Stimulated activated CD4-positive, alpha-beta T cell treated with anti-CD3 and anti-CD28 coated beads, Interleukin-4, amount 100 ng/mL, for 4 hours (primary cell): ENCODE results near the gene CDC45.
"Not testable (repeated sequence)": the region's sequence is repeated elsewhere in the genome, so short reads cannot be mapped to it uniquely, and the experiment has no call there.

Experiments
- DNase-seq, 2 experiments: peaks; one replicate each; pipeline ENCODE4 v3.0.0-alpha.2; 2020

Gene CDC45

DNA sequence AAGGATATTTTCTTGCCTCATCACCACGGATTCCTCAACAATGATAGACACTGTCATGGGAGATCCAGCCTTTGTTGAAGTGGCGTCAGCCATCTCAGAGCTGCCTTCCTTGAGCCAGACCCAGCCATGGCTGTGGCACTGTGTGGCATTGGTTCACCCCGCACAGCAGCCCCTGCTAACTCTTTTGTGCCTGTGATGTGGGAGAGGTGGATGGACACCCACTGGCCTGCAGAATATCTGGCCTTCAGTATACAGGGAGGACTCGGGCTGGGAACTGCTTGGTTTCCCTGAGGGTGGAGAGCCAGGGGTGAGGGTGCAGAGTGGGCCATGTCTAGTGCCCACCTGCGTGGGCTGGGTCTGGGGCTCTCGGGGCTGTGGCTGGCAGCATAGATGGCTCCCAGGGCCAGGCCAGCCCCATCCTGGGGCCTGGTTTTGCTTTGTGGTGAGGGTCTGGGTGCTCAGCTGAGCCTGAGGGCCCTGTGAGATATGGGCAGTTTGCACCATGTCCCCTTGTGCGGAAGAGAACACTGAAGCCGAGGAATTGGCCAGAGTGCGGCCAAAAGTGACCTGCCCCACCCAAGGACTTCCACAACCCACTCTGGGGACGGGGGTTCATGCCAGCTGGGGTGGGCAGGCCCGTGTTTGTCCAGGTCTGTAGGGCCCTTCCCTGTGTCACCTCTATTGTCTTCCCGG is 38.3 kb downstream of the CDC45 start:
- no peak for DNase-seq

DNA sequence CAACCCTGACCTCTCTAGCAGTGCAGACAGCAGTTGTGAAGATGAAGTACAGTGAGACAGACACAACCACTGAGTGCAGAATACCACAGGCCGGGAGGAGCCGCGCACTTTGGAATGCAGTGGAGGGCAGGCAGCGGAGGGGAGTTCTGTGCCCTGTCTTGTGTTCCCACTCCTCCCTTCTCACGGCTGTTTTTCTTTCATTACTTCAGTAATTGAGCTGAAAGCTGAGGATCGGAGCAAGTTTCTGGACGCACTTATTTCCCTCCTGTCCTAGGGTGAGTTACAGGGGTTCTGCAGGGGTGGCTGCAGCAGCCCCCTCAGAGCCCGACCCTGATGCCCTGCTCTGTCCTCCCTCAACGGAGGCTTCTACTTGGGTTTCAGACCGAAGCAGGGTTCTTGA is 38.9 kb downstream of the CDC45 start:
- DNase-seq = no peak

DNA sequence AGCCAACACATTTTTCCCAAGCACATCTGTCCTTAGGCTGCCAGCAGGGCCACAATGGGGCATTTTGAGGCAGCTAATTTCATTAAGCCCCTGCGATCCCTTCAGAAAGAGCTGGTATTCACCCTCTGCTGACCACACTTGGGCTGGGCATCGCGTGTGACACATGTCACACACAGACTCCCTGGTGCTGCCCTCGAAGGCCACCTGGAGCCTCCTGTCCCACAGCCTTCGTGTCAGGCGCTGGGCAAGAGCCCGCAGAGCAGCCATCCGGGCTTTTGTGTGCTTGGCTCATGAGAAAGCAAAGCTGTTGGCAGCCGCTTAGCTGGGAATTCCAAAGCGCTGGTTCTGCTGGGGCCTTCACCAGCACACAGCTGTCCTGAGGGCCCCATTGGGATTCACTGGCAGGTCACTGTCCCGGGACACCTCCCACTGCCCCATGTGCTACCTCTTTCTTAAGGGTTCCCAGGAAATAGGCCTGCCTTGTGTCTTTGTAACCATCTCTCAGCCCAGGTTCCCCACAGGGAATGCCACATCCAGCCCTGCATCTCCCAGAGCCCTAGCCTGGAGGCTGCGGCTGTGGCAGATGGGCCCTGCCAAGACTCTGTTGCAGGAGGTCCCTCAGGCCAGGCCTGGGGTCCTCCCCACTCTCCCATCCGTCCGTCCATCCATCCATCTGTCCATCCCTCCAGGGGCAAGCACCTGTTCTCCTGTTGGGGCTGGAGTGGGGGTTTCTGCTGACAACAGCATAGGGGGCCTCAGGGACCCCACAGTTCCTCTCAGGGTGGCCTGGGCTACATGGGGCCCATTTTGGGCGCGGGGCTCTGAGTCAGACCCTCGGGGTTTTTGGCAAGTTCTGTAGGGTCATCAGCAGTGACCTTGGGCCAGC is 39.6 kb downstream of the CDC45 start:
- DNase-seq = no peak

DNA sequence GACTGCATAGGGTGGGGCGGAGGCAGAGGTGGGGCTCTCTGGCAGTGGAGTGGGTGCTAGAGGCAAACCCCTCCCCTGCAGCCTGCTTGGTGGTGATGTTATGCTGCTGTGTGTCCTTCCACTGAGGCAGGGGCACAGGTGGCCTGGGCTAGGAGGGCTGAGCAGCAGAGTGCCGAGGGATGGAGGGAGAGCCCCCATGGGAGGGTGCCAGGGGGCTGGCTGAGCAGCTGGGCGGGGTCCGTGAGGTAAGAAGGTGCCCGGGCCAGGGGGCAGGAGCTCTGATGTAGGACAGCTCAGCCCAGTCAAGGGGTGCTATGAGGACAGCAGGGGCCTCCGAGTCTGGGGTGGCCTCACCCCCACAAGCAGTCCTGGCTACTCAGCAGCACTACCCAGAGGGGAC is 40.3 kb downstream of the CDC45 start:
- no peak for DNase-seq

DNA sequence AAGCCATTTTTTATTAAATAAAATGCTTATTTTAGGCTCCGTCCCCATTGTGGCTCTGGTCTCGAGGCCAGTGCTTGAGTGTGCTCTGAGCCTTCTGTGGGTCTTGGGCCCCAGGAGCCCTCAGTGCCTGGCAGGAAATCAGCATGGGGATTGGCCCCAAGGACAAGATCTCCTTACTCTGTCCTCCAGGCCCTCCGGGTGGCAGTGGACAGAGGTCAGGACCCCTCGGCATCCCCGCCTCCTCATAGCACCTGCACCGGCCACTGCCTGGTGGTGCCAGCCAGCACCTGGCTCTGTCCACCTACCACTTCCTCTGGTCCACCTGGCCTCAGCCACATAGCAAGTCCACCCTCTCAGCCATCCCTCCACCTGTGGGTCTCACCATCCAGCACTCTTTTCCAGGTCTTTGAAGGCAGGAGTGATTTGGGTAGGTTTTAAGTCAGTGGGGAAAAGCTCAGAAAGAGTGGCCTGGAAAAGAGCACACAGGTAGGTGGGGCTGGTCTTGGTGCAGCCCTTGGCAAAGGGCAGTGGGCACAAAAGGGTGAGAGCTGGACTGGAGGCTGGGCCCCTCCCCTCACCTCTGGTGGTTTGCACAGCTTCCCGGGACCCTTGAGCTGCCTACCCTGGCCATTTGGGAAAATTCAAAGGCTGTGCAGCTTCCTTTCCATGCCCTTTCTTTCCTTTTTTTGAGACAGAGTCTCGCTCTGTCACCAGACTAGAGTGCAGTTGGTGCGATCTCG is 41.0 kb downstream of the CDC45 start:
- no peak for DNase-seq

DNA sequence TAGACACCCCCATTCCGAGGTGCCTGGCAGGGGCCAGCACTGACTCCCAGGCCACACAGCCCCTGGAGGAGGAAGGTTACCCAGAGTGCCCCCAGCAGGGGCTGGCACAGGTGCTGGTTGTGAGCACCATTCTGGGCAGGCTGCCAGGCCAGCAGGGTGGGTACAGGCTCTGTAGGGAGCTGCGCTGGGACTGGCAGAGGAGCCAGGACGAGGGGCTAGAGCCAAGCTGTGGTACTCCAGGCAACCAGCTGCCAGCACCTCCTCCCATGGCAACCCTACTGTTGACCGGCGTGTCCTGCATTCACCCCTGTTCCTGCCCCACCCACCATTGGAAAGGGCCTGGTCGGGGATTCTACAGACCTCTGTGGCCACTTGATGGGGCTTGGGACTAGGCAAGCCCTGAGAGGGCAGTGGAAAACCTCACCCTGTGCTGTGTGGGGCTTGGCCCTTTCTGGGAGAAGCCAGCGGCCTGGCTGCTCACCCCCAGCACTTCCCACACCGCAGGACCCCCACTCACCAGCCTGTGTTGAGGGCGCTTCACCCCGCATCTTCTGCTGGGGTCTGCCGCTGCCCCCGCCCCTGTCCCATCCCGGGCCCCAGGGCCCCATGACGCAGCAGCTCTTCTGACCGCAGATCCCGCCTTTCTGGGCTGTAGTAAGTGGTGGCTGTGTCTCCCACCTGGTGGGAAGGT is 42.6 kb downstream of the CDC45 start:
- DNase-seq = no peak

DNA sequence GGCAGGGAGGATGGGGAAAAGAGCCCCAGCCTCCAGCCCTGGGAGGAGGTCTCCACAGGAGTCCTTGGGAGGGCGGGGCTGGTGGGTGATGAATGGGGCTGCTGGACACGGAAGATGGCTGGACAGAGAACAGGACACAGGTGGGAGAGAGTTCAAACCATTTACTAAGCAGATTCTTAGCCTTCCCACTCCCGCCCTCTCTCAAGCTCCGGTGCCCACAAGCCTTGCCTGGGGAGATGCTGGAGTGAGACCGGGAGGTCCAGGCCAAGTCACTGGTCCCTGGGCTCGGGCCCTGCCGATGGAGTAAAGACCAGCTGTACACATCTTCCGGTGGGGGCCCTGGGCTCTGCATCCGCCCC is 43.1 kb downstream of the CDC45 start:
- no peak for DNase-seq

DNA sequence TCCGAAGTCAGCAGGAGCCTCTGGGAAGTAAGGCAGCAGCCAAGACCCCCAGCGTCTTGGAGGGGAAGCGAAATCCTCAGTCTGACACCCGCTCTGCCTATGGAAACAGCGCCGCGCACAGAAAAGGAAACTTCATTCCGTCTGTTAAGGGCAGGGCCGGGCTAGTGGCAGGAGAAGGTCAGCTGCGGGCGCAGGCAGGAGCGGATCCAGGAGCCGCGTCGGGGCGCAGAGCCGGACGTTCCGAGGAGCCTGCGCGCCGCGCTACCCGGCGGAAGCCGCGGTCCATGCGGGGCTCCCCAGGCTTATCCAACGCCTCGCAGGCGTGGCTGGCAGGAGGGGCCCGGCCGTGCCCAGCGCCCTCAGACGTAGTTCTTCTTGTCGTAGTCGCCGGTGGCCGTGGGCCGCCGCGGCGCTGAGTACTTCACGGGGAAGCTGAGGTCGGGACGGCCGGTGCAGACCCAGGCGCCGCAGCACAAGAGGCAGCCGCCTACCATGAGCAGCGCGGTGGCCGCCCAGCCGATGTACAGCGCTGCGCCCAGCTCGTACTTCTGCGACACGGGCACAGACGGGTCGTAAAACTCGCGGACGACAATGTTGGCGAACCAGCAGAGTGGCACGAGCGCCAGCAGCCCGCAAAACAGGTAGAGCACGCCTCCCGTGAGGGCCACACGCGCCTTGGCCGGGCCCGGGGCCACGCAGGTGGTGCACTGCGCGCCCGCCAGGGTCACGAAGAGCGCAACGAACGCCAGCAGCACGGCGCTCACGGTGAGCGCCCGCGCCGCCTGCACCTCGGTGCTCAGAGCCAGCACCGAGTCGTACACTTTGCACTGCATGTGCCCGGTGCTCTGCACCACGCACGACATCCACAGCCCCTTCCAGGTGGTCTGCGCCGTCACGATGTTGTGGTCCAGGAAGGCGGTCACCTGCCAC is 43.8 kb downstream of the CDC45 start:
- DNase-seq = no peak

DNA sequence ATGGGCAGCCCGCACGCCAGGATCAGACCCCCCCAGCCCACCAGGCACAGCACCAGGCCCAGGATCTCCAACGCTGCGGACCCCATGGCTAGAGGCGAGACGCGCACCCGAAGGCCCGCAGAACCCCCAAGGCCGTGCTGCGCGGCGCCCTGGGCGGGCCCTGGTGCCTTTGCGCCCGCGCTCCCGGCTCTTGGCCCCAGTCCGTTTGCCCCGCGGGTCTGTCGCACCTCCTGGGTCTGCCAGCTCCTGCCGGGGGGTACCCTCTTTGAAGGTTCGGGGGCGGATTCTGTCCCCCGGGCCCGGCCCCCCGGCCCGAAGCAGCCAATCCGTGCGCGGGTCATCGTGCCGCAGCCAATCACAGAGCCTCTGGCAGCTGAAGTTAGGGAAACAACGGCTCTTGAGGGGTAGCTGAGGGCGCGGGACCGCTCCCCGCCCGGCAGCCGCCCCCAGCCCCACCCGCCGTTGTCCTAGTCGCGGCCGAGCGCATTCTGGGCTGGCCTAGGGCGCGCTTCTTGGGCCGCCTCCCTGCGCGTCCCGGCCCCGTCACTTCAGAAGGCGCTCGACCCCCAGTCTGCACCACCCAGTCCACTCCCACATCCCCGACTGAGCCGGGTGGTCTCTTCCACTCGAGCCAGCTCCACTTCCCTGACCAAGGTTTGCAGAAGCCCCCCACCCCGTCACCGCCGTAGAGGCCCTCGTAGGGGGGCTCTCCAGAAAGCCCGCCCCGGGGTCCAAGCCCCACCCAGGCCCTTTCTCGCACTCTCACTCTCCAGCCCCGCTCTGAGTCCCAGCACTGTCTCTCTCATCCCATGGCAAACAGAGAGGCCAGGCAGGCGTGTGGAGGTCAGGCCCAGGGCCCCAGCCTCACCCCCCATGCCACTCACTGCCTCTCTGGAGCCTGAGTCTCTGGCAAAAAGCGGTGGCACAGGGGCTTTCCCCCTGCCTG is 44.7 kb downstream of the CDC45 start, which contains the start of gene CLDN5:
Gene CLDN5 (minus strand): TSS at position 241 of the 946 bp plus-strand sequence. CDS start 155 bp downstream, at position 86.
- DNase-seq = peak in 1 of 2 experiments; percentile 34

DNA sequence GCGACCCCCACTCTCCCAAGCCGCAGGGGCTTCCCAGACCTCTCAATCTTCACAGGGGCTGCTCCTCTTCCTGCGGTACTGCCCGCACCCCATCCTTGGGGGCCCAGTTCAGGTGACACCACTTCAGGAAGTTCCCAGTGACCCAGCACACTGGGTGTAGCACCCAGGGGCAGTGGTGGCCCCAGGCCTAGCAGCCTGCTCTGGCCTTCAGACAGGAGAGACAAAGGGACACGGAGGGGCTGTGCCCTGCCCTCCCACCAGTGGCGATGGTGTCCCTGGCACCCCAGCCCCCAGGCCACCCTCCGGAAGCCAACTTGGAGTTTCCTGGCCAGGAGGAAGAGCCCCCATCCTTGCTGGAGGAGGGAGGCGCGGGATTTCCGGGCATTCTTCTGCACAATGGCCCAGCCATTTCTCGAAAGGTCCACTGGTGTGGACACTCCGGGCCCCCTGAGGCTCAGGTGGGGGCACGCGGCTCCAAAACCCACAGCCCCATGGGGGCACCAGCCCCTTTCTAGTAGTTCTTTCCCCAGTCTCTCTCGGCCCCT is 45.5 kb downstream of the CDC45 start:
- no peak for DNase-seq

DNA sequence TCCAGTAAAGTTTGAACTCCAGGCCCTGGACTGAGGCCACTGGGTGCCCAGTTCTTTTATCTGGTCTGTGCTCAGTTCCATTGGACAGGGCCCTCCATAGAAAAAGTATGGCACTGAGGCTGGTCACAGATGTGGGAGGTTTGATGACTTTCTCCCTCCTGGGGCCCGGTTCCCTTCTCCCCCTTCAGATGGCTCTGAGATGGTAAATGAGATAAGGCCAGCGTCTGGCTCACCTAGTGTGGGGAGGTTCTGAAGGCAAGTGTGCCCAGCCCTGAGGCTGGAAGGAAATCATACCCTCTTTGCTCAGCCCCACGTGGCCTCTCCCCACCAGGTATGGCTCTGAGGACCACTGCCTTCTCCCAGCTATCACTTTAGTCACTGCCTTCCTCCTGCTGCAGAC is 45.9 kb downstream of the CDC45 start:
- DNase-seq = no peak

DNA sequence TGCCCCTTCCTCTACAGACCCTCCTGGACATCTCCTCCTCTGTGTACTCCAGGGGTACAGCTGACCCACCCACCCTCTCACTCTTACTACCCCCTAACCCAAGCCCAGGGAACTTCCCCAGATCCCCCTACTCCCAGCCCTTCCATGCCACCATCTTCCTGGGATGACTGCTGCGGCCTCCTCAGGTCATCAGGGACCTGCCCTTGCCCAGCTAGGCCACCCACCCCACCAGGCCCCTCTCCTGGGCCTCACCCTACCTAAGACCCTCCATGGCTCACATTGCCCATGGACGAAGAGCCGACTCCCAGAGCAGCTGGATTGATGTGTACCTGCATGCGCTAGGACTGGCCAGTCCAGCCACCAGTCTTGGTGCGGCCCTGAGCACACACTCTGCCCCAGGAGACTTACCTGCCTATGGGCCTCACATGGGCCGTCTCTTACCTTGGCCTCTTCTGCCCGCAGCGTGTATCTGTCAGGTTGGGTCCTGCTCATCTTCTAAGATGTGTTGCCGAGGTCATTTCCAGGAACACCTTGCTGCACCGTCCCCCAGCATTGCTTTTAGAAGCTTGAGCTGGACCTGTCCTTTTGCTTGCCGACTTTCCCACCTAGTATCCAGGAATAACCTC is 46.5 kb downstream of the CDC45 start:
- DNase-seq = no peak

DNA sequence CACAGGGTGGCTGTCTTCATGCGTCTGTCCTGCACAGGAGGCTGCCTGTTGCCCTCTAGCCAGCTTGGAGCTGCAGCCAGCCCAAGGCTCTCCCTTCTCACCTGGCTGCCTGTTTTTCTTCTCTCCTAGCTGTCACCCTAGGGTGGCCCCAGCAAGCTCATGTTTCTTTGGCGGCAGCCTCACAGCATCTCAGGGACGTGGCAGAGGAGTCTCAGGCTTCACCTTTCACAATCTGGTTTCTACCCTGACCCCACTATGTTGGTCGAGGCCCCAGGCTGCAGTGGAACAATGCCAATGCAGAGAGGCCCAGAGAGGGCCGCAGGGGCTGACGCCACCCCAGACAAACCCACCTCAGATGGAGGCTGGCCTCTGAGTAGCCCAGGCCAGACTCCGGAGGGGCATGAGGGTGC is 47.0 kb downstream of the CDC45 start:
- DNase-seq = no peak

DNA sequence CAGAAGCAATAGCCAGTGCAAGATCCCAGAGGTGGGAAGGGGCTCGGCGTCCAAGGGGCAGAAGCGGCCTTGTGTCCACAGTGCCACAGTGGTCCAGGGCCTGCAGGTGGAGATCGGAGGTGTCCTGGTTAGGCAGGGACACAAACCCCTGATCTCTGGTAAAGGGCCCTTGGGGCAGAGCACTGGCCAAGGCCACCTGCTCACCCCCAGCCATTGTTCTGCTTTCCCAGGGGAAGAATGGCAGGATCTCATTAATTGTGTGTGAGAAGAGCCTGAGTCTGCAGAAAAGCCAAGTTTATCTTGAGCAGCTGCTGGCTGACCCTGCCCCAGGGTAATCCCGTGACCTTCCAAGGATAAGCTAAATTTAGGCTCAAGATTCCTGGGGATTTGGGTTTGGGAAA is 47.6 kb downstream of the CDC45 start:
- no peak for DNase-seq

DNA sequence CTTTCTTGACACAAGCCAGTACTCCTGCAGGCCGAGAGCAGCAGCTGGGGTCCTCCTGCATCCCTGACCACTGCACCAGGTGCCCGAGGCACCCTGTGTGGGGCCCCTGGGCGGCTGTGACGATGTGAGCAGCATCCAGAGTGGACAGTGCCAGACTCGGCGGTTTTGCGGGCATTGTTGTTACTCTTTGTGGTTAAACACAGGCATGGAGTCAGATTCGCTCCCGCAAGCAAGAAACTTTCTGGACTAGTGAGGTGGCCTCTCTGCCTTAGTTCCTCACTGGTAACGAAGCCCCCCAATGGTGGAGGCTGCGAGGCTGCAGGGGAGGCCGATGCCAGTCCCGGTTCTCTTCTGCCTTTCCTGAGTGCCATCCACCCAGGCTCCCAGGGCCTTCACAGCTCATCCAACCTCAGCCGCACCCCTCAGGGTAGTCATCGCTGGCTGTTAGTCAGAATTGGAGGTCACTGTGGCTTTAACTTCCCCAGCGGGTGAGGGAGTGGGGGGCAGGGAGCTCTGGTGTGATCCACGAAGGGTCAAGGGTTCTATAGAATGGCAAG is 48.2 kb downstream of the CDC45 start:
- no peak for DNase-seq

DNA sequence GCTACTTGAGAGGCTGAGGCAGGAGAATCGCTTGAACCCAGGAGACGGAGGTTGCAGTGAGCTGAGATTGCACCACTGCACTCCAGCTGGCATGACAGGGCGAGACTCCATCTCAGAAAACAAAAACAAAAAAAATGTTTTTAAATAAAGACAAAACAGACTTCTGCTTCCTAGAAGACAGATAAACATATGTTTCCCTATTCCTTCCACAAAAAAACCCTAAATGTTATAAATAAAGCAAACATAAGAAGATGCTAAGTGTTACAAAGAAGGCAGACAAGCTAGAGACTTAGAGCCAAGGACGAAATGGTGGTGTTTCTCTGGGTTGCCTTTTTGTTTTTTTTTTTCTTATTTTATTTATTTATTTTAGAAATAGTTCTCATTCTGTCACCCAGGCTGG is 50.1 kb downstream of the CDC45 start:
- DNase-seq = no peak

DNA sequence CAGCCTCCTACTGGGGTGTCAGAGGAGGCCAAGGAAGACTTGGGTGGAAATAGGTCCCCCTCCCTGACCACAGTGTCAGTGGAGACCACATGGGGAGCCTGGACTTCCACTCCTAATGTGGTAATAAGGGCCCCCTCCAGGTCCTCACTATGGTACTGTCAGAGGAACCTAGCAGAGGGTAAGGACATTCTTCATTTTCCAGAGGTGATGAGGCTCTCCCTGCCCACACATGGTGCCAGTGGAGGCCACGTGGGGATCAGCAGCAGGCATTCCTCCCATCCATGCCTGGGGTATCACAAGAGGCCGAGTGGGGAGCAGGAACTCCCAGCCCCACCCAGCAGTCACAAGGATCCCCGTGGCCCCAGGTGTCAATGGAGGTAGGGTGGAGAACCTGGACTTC is 51.0 kb downstream of the CDC45 start:
- DNase-seq = no peak

DNA sequence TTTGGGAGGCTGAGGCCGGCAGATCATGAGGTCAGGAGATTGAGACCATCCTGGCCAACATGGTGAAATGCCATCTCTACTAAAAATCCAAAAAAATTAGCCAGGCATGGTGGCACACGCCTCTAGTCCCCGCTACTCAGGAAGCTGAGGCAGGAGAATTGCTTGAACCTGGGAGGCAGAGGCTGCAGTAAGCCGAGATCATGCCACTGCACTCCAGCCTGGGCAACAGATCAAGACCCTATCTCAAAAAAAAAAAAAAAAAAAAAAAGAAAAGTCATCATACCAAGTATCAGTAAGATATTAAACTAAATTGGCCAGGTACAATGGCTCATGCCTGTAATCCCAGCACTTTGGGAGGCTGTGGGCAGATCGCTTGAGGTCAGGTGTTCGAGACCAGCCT is 51.6 kb downstream of the CDC45 start:
- DNase-seq = not testable (repeated sequence)

DNA sequence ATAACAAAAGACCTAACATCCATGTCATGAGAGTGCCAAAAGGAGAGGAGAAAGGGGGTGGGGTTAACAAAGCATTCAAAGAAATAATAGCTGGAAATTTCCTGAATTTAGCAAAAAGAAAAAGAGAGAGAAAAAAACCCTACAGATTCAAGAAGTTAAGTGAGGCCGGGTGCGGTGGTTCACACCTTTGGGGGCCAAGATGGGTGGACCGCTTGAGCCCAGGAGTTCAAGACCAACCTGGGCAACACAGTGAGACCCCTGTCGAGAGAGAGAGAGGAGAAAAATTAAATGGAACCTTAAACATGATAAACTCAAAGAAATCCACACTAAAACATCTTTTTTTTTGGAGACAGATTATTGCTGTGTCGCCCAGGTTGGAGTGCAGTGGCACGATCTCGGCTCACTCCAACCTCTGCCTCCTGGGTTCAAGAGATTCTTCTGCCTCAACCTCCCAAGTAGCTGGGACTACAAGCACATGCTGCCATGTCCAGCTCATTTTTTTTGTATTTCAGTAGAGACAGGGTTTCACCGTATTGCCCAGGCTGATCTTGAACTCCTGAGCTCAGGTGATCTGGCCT is 53.4 kb downstream of the CDC45 start:
- no peak for DNase-seq
